Activated CD4-positive, alpha-beta T cell treated with anti-CD3 and anti-CD28 coated beads, Interleukin-2, Interleukin-4, amounts not matched to agents 100 ng/mL and 50 ng/mL, durations not matched to agents 16 hours and 8 hours (primary cell): Measurements from ENCODE around the gene CIRBP.

Experiments
- DNase-seq: peaks from one replicate; pipeline ENCODE4 v3.0.0-alpha.2; 2020; ENCODE audit warnings: low spot score

Gene CIRBP

DNA sequence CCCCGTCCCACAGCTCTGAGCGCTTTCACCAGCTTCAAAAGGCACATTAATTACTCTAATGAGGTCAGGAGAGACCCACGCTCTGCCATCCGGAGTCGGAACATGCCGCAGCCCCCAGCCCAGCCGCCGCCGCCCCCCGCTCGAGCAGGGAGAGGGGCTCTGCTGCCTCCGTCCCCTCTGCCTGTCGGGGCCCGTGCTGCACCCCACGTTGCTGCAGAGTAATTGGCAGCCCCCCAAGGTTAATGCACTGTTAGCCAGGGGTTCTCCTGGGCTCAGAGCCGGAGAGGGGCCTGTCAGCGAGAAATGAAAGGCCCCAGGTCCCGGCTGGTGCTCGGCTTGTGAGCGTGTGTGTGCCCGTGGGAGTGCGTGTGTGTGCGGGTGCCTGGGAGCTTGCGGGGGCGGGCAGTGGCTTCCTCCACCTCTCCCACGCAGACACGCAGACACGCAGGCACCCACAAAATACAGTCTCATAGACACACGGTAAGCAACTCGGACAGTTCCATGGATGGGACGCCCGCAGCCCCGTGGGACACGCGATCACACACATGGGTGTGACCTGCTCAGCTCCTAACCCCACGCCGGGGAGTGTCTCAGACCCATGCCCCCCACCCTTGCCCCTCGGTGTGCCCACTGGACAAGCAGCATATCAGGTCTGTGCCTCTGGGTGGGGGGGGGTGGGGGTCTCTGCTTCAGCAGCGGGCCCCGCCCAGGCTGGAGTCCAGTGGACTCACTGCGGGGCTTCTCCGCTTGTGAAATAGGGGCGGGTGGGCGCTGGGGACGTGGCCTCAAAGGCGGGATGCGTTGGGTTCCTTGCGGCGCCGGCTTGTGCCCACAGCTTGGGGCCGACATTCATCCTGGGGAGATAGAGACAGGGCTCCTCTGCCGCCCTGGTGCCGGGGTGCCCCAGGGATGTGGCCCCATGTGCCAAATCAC lies 11.8 kb downstream of the CIRBP start:
- no peak for DNase-seq

DNA sequence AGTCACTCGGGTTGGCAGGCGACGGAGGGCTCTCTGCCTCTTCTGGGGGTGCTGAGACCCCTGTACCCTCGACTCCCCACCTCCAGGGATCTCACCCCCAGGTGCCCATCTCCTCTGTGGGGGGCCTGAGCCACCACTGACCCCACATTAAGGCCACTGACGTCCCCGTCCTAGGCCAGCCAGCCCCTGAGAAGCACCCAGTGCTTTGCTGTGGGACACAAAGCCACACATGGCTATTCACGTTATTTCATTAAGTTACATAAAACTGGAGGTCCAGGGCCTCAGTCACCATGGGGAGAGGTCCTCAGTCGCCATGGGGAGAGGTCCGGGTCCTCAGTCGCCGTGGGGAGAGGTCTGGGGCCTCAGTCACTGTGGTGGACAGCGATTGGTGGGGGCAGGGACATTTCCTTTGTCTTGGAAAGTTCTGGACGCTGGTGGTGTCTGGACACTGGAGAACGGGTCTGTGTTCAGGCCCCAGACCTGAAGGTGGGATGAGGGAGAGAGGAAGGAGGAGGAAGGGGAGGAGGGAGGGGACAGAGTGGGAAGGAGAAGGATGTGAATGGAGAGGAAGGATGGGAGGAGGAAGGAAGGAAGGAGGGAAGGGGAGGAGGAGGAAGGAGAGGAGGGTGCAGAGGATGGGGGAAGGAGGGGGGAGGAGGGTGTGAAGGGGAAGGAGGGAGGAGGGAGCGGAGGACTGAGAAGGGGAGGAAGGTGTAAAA lies 12.6 kb downstream of the CIRBP start:
- DNase-seq, result no peak

DNA sequence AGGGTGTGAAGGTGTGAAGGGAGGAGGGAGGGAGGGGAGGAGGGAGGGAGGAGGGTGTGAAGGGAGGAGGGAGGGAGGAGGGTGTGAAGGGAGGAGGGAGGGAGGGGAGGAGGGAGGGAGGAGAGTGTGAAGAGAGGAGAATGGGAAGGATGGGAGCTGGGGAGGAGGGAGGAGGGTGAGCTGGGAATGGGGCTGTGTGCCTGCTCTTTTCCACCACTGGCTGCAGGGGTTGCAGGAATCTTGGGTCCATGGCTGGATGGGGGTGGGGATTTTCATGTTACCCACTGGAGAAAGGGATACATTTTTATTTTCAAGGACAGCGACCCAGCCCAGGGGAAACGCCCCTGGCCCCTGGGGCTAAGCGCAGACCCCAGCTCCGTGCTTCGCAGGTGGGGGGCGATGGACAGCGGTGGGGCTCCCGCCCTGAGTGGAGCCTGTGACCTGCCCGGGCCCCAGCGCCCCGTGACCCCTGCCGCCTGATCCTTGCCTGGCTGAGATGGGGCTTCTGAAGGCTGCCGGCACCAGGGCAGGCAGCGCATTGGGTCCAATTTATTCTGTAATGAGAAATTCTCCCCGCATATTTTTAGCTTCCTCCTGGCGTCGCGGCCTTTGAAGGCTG lies 13.6 kb downstream of the CIRBP start:
- no peak for DNase-seq

DNA sequence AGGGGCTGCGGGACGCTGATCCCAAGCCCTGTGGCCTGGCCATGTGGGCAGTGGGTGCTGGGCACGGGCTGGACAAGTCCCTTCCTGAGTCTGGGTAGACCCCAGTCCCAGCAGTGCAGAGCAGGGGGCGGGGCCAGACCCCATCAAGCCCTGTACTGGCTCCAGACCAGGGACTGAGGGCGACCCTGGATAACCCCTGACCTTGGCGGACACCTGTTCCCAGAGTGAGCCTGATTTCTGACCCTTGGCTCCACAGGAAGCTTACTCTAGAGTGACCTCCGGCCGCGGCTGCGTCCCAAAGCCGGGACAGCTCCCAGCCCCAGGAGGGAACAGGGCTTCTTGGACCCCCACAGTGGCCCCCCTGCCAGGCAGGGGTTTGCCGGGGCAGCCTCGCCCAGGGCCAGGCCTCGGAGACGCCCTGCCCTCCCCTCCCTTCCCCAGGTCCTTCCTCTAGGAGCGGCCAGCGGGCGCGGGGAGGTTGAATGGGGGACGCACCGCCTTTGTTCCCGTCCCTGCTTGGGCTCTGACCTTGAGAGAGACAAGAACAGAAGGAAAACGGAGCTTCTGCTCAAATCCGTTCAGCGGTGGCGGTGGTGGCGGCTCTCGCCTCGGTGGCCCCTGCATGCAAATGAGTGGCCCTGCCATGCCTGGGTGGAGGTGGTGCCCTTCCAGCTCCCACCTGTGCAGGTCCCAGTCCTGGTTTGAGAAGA lies 14.2 kb downstream of the CIRBP start:
- DNase-seq, result no peak

DNA sequence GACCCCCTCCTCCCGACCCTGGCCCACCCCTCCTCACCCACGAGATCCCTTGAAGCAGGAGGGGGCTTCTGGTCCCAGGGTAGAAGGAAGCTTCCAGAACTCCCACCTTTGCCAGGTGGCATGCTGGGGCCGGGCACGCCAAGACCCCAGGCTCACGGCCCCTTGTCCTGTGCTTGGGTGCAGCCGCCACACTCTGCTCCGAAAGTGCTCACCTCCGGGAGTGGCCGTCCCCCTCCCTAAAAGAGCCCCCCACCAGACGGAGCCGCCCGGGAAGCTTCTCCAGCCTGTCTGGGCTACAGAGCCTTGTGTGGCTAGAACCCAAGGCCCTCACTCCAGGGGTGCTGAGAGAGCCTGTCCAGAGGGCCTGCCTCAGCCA lies 14.8 kb downstream of the CIRBP start:
- DNase-seq, result no peak

- no peak for DNase-seq
These were observed 15.3 kb downstream of the CIRBP start for GRCh38 chr19:1284293-1284978.

DNA sequence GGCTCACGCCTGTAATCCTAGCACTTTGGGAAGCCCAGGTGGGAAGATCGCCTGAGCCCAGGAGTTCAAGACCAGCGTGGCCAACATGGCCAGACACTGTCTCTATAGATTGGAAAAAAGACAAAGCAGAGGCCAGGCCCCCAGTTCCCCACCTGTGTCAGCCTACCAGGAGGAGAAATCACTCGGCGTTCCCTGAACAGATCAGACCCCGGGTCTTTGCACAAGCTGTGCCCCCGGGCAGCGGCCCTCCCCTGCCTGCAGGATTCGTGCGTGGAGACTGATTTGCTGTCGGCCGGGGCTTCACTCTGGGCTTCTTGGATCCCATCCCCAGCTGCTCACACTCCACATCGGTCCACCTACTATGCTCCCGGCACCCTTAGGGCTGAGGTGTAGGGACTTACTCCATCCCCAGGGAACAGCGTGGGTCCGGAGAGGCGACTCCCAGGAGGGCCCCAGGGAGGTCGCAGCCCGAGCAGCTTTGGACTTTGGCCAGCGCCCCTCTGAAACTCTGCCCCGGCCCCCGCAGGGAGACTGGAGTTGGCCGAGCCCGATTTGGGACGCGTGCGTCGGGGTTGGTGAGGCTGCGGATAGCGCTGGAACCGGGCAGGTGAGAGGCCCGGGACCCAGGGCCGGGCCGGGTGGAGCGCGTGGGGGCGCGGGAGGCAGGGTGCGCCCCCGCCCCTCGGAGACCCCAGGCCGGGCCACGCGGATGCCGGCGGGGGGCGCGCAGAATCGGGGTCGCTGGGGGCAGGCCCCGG lies 16.0 kb downstream of the CIRBP start:
- no peak for DNase-seq

DNA sequence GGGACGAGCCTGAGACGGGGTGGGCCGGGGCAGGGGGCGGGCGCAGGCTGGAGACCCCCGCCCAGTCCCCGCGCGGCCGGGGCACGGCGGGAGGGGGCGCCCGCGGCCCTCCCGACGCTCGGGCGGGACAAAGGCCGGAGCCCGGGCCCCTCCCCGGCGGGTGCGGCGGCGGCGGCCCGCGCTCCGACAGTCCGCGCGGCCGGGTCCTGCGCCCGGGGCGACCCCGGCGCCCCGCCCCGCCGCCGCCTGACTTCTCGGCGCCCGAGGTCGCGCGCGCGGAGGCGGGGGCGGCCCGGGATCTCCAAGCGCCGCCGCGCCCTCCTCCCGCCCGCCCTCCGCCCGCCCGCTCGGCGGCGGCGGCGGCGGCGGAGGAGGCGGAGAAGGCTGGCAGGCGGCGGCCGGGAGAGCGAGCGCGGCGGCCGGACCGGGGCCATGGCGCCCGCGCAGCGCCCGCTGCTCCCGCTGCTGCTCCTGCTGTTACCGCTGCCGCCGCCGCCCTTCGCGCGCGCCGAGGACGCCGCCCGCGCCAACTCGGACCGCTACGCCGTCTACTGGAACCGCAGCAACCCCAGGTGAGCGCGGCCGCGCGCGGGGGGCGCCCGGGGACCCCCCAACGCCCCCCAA lies 16.7 kb downstream of the CIRBP start, which contains the start of gene EFNA2:
TSS of gene EFNA2 (plus strand) at position 137 of the 624 bp plus-strand sequence. CDS start at position 433, 296 bp downstream.
- no peak for DNase-seq

DNA sequence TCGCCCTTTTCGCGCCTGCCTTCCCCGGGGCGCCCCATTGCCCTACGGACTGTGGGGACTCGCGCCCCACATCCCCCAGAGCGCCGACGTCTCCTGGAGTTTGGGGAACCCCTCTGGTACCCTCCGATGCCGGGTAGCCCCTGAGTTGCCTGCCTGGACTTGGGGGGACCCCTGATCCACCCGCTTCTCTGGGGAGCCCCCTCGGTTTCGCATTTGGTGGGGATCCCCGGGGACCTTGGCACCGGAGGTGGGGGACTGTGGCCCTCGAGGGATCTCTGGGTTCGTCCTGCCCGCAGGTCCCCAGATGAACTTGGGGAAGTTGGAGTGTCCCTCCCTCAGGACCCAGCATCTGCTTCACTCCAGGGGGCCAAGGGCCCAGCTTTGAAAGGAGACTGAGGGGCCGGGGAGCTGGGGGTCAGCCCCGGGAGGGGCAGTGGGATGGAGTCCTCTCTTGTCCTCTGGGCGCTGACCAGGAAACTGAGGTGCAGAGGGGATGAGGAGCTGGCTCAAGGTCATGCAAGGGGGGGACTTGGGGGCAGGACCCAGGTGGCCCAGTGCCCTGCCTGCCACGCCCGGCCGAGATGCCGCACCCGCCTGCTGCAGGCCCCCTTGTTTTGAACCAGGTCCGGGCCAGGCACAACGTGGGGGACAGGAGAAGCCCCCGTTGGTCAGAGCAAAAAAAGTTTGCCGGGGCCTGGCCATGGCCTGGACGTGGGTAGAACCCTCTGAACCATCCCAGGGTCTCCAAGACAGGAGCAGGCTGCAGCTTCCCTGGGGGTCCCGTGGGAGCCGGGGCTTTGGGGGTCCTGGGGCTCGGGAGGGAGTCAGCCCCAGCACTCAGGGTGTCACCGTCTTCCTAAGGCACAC lies 17.6 kb downstream of the CIRBP start:
- DNase-seq, result no peak

- no peak for DNase-seq
These were observed 18.5 kb downstream of the CIRBP start for GRCh38 chr19:1287354-1288225.

GRCh38 chr19:1288226-1288612 lies 19.1 kb downstream of the CIRBP start:
- DNase-seq, result no peak

DNA sequence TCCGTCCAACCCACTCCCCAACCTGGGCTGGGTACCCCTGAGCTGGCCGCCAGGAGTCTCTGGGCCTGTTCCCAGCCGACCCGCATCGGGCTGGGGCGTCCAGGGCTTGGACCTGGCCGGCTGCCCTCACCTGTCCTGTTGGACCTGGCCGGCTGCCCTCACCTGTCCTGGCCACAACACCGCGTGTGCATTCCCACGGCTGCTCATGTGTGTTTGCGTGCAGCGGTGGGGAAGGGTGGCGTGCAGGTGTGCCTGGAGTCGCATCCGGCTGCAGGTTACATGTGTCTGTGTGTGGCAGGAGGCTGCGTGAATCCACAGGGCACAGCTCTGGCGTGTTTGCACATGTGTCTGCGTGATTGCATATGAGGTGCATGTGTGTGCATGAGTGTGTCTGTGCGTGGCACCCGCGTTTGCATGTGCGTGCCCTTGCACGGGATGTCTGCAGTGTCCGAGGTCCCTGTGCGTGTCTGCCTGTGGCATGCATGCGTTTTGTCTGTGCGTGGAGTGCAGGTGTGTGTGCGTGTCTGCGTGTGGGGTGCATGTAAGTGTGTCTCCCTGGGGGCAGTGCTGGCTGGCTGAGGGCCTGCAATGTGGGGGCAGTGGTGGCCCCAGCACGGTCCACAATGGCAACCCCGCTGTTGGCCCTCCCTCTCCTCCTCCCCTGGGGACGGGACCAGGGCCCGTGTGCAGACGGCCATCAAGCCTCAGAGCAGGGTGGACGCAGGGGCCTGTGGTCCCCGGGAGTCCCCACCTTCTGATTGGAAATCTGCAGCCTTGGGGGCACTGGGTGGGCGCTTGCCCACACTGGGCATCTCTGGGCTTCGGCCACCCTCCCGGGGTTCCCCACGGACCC lies 19.9 kb downstream of the CIRBP start:
- DNase-seq, result no peak

- no peak for DNase-seq
These were observed 20.5 kb downstream of the CIRBP start for GRCh38 chr19:1289686-1290025.

- no peak for DNase-seq
These were observed 21.1 kb downstream of the CIRBP start for GRCh38 chr19:1290196-1290702.

DNA sequence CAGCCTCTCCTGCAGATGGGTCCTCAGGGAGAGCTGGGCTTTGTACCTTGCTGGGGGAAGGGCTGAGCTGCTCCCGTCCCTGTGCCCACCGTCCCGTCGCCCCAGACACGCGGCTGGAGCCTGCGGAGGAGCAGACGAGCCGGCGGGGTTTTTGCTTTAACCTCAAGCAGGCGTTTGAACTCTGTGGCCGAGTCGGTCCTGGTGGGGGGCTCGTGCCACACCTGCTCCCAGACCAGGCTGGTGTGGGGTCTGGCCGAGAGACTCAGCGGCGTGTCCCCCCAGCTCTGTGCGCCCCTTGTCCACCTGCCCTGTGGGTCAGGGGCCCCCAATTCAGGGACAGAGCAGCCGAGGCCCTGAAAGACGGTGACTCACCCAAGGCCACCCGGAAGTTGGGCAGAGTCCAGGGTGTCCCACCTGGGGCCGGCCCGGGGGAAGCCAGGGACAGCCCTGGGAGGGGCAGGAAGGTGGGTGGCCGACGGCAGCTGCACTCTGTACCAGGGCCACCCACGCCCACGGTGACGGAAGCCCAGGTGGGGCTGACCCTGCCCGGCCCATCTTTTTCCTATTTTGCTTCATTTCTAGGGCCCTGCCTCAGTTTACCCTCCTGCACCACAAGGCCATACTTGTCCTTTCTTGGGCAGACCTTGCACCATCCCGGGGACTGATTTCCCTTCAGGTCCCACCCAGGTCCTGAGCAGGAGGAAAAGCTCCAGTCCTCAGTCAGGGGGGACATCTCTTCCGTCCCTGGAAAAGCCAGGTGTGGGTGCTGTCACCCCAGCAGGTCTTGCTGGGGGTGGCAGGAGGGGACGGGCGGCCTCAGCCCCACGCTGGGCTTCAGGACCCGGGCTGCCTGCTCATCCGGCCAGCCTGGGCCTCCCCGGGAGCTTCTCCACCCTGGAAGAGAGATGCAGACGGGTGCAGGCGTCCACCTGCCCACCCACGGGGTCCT lies 21.8 kb downstream of the CIRBP start:
- DNase-seq, result no peak

DNA sequence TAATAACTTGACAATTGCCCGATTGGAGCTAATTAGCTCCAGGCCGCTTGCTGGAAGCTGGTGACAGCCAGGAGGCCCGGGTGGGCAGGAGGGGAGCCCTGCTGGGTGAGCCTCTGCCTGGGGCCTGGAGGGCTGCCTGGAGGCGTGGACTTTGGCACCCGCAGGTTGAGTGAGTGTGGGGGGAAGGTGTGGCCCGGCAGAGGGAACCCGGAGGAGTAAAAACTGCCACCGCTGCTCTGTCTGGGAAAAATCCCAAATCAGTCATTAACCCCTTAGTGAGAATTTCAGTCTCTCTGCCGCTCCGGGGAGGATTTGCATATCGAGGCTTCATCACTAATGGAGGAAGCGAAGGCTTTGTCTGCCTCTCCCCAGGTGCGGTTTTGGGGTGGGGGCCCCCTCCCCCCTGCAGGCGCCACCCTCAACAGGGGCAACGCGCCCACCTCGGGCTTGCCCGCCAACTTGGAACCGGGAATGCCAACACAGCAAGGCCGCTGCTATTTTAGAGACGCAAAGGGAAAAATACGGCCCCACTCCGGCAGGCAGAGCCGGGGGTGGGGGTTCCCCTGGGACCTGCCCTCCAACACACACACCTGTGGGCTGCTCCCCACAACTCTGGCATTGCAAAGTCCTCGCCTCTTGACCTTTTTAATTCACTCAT lies 22.8 kb downstream of the CIRBP start:
- DNase-seq, result no peak
